Fibroblast of lung (primary cell): ENCODE data around the gene ATG9A.

Experiments used
- EZH2 ChIP-seq: IDR thresholded peaks from 2 replicates; pipeline ENCODE4 v1.5.1; 2012; ENCODE audit warnings: low read length, control low read depth, mild to moderate bottlenecking; ENCODE audit errors: missing control alignments
- TF ChIP-seq, protein P1 (sequence below), 2 donors: IDR thresholded peaks in 1 of 2; conservative IDR thresholded peaks in 1 of 2; 1 replicate in 1 of 2; 2 replicates in 1 of 2; pipeline ENCODE4 v1.5.1; 2011 to 2012; ENCODE audit warnings: low read length in 2 of 2, control low read depth in 1 of 2, inconsistent platforms in 1 of 2, low read depth in 1 of 2, mild to moderate bottlenecking in 1 of 2

DNA sequence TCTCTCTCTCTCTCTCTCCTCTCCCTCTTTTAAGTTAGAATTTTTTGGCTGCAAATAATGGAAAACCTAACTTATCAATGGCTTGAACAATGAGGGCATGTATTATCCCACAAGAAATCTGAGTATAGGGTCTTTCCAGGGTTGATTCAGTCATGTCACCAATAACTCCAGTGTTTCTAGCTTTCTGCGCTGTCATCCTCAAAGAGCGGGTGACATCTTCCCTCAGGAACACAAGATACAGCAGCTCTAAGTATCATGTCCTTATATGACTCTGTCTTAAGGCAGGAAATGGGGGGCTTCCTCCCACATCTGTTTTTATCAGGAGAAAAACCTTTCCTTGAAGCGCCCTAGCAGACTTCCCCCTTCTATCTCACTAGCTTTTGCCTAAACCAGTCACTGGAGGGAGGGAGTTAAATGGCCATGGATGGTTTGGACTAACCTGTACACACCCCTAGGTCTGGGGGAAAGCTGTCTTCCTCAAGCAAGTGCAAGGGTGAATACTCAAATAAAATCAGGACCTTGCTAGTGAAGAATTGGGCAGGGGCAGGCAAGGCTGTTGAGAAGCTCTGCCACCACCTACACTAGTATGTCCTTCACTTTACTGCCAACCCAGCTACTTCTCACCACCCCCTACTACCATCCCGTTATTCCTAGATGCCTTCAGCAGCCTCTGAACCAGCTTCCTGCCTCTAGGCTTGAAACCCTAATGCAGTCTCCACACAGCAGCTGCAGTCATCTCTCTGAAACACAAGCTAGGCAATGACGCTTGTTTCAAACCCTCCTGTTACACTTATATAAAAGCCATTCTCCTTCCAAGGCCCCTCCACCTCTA lies 31.8 kb upstream of the ATG9A start:
- TF ChIP-seq, protein P1, sequence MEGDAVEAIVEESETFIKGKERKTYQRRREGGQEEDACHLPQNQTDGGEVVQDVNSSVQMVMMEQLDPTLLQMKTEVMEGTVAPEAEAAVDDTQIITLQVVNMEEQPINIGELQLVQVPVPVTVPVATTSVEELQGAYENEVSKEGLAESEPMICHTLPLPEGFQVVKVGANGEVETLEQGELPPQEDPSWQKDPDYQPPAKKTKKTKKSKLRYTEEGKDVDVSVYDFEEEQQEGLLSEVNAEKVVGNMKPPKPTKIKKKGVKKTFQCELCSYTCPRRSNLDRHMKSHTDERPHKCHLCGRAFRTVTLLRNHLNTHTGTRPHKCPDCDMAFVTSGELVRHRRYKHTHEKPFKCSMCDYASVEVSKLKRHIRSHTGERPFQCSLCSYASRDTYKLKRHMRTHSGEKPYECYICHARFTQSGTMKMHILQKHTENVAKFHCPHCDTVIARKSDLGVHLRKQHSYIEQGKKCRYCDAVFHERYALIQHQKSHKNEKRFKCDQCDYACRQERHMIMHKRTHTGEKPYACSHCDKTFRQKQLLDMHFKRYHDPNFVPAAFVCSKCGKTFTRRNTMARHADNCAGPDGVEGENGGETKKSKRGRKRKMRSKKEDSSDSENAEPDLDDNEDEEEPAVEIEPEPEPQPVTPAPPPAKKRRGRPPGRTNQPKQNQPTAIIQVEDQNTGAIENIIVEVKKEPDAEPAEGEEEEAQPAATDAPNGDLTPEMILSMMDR (conservative IDR thresholded peaks at IDR 0.05 in 1 of 2, IDR thresholded peaks at IDR 0.05 in 1 of 2; ENCODE audit: low read depth in 1 of 2, low read length in 2 of 2), result no peak
- no peak for TF ChIP-seq EZH2
